Keratinocyte (primary cell): ENCODE measurements around the gene KRT27. TPM values are rescaled to one million over a fixed set of nuclear protein-coding genes. Genes with fewer than 3 reads are reported as not detected.

Experiments used
- DNase-seq: peaks from one replicate; pipeline ENCODE4 v3.0.0-alpha.2; 2011; ENCODE audit warnings: low read depth, missing footprints, low spot score
- FAIRE-seq: peaks from 2 replicates; lab custom pipeline; 2011; peaks lifted over from hg19 to GRCh38; lab: Jason Lieb, UNC
- H2AFZ ChIP-seq: 2 replicates; pipeline ENCODE4 v1.6.0; 2012; ENCODE audit warnings: low read length, control low read depth, inconsistent platforms; ENCODE audit not compliant: control insufficient read depth
- H3K27ac ChIP-seq: 2 replicates; pipeline ENCODE4 v1.5.1; 2011; ENCODE audit warnings: low read length; ENCODE audit not compliant: control insufficient read depth, insufficient read depth
- H3K27me3 ChIP-seq: 3 replicates; pipeline ENCODE4 v1.6.0; 2011; ENCODE audit warnings: low read length; ENCODE audit not compliant: control insufficient read depth, insufficient read depth; ENCODE audit errors: extremely low read depth
- H3K36me3 ChIP-seq, 2 experiments: 2 replicates in 1 of 2; 3 replicates in 1 of 2; pipeline ENCODE4 v1.5.1; 2011; ENCODE audit warnings: low read length in 2 of 2, mild to moderate bottlenecking in 1 of 2; ENCODE audit not compliant: control insufficient read depth in 2 of 2, insufficient read depth in 2 of 2; ENCODE audit errors: extremely low read depth in 1 of 2
- H3K4me1 ChIP-seq: 3 replicates; pipeline ENCODE4 v1.5.1; 2011; ENCODE audit warnings: low read length; ENCODE audit not compliant: control insufficient read depth, insufficient read depth; ENCODE audit errors: extremely low read depth
- H3K4me2 ChIP-seq: 3 replicates; pipeline ENCODE4 v1.6.0; 2011; ENCODE audit warnings: low read depth, low read length; ENCODE audit not compliant: control insufficient read depth, insufficient read depth; ENCODE audit errors: extremely low read depth
- H3K4me3 ChIP-seq, 3 experiments: fragments of 200-600 bp in 1 of 3; sonication (generic) in 1 of 3; 2 replicates in 2 of 3; 3 replicates in 1 of 3; pipeline ENCODE4 v1.5.1; 2011 to 2016; ENCODE audit warnings: low read length in 3 of 3, mild to moderate bottlenecking in 3 of 3, control low read depth in 2 of 3, inconsistent platforms in 1 of 3, low read depth in 1 of 3, mixed read lengths in 1 of 3, mixed run types in 1 of 3, moderate library complexity in 1 of 3; ENCODE audit not compliant: control insufficient read depth in 2 of 3, insufficient read depth in 2 of 3; ENCODE audit errors: extremely low read depth in 1 of 3
- H3K79me2 ChIP-seq: 2 replicates; pipeline ENCODE4 v1.6.0; 2012; ENCODE audit warnings: low read length; ENCODE audit not compliant: control insufficient read depth, insufficient read depth
- H3K9ac ChIP-seq: 3 replicates; pipeline ENCODE4 v1.6.0; 2011; ENCODE audit warnings: low read length; ENCODE audit not compliant: control insufficient read depth, insufficient read depth; ENCODE audit errors: extremely low read depth
- H3K9me1 ChIP-seq: 3 replicates; pipeline ENCODE4 v1.6.0; 2011; ENCODE audit warnings: low read length; ENCODE audit not compliant: control insufficient read depth, insufficient read depth; ENCODE audit errors: extremely low read depth
- H3K9me3 ChIP-seq: 2 replicates; pipeline ENCODE4 v1.5.1; 2012; ENCODE audit warnings: low read depth, low read length; ENCODE audit not compliant: control insufficient read depth
- H4K20me1 ChIP-seq: 3 replicates; pipeline ENCODE4 v1.6.0; 2011; ENCODE audit warnings: low read length; ENCODE audit not compliant: control insufficient read depth, insufficient read depth; ENCODE audit errors: extremely low read depth
- EZH2 ChIP-seq: IDR thresholded peaks from one replicate; pipeline ENCODE4 v1.6.1; 2012; ENCODE audit warnings: inconsistent platforms, mild to moderate bottlenecking, low read length, moderate library complexity
- dilution Hi-C: fragments of 300-500 bp; cut with MboI; formaldehyde crosslinking; loops from one replicate; pipeline ENCODE4 v1.7.0; 2020; ENCODE audit warnings: low sequenced_read_pairs; ENCODE audit not compliant: extremely low pct_ligation_motif_present
- polyA plus RNA-seq, 5 experiments: library from polyadenylated mRNA; depleted of rRNA in 3 of 5; stranded (reverse) in 3 of 5; stranded (forward) in 1 of 5; unstranded in 1 of 5; fragments of >200 nt; gene quantifications; 1 replicate in 1 of 5; 2 replicates in 3 of 5; 3 replicates in 1 of 5; pipeline versions ENCODE4 v1.2.1 to v1.2.3, GENCODE V29; 2011 to 2012; ENCODE audit warnings: missing spikeins in 2 of 5, low read depth in 1 of 5, low replicate concordance in 1 of 5
- TF ChIP-seq, protein P1 (sequence below), 3 experiments: IDR thresholded peaks in 1 of 3; conservative IDR thresholded peaks in 1 of 3; optimal IDR thresholded peaks in 1 of 3; 2 replicates in 2 of 3; 3 replicates in 1 of 3; pipeline versions ENCODE3 to v1.5.1; 2011; ENCODE audit warnings: low read length in 3 of 3, mild to moderate bottlenecking in 3 of 3, moderate library complexity in 2 of 3, control low read depth in 1 of 3, inconsistent platforms in 1 of 3; ENCODE audit not compliant: insufficient read depth in 2 of 3; ENCODE audit errors: extremely low read depth in 1 of 3

KRT27 gene
- polyA plus RNA-seq, 1 donor (not counting 4 experiments of a cell fraction or from before 2014, with no cell fraction given), result not detected

DNA sequence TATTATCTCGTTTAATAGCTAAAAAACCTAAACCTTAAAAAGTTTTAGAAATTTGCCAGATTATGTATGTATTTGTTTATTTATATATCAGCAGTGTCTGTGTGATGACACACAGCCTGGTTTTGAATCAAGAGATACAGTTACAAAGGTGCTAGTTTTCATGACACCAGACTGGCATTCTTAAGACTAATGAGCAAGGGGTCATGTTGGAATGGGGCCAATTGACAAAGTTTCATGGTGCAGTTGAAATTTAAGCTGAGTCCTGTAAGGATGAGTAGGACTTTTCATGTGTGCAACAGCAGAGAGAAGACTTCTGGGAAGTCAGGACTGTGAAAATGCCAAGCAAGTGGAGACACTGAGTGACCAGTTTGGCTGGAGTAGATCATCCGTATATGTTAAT lies 43.2 kb upstream of the KRT27 start:
- no peak for TF ChIP-seq EZH2
- TF ChIP-seq, protein P1, sequence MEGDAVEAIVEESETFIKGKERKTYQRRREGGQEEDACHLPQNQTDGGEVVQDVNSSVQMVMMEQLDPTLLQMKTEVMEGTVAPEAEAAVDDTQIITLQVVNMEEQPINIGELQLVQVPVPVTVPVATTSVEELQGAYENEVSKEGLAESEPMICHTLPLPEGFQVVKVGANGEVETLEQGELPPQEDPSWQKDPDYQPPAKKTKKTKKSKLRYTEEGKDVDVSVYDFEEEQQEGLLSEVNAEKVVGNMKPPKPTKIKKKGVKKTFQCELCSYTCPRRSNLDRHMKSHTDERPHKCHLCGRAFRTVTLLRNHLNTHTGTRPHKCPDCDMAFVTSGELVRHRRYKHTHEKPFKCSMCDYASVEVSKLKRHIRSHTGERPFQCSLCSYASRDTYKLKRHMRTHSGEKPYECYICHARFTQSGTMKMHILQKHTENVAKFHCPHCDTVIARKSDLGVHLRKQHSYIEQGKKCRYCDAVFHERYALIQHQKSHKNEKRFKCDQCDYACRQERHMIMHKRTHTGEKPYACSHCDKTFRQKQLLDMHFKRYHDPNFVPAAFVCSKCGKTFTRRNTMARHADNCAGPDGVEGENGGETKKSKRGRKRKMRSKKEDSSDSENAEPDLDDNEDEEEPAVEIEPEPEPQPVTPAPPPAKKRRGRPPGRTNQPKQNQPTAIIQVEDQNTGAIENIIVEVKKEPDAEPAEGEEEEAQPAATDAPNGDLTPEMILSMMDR (optimal IDR thresholded peaks at IDR 0.05 in 1 of 3, IDR thresholded peaks at IDR 0.05 in 1 of 3, conservative IDR thresholded peaks at IDR 0.05 in 1 of 3; ENCODE audit: extremely low read depth in 1 of 3, insufficient read depth in 2 of 3, low read length in 3 of 3), result no peak
- no peak overlapping the region for H3K4me3 ChIP-seq
- no peak overlapping the region for H3K27ac ChIP-seq
- peaks cover 3% of the 10 kb centered on the region for H3K4me1 ChIP-seq
- H3K36me3 ChIP-seq, result peaks cover 0 to 2% of the 10 kb centered on the region in 2 experiments
- FAIRE-seq (no peak), DNase-seq (no peak)
- no peak overlapping the region for H2AFZ ChIP-seq
- H3K9me3 ChIP-seq, result no peaks in the 10 kb centered on the region
- H3K9ac ChIP-seq, result no peak overlapping the region
- dilution Hi-C loops, result no loop called here
- no peak overlapping the region for H3K4me2 ChIP-seq
- H3K79me2 ChIP-seq, result peaks cover 4% of the 10 kb centered on the region
- H4K20me1 ChIP-seq, result no peaks in the 10 kb centered on the region
- H3K27me3 ChIP-seq, result no peaks in the 10 kb centered on the region
- H3K9me1 ChIP-seq, result no peaks in the 10 kb centered on the region

DNA sequence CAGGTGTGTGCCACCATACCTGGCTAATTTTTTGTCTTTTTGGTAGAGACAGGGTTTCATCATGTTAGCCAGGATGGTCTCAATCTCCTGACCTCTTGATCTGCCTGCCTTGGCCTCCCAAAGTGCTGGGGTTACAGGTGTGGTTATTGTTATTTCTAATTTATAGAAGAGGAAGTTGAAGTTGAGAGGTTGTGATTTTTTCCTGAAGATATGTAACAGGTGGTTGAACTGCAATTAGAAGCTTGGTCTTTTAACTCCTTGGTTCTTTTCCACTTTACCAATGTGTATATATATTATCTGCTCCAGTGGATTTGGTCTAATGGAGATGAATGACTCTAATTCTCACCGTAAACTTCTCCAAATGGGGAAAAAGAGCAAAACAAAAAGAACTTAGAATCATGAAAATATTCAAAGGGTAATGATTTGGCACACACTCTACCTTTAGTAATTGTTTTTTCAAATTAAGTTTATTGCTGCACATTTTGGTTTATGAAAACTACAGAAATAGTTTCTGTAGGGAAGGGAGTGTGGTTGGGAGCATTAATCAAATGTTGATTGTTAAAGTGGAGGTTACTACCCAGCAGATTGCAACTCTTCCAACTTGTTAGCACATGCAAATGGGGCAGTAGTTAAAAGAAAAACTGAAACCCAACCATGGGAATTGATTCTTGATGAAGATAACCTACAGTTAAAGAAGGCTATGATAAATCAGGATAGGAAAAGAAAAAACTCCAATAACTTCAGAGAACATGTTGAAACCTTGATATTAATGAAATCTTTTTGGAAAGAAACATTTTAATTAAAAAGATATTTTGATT lies 41.9 kb upstream of the KRT27 start:
- Histone ChIP-seq H3K9me1 (no peaks in the 10 kb centered on the region), H3K4me2 (no peak overlapping the region), H4K20me1 (no peaks in the 10 kb centered on the region), H3K4me3 (no peak overlapping the region), H3K9me3 (no peaks in the 10 kb centered on the region), H2AFZ (no peak overlapping the region), H3K79me2 (peaks cover 9% of the 10 kb centered on the region), H3K27me3 (no peaks in the 10 kb centered on the region), H3K9ac (no peak overlapping the region), H3K27ac (no peak overlapping the region), H3K36me3 (peaks cover 0 to 2% of the 10 kb centered on the region in 2 experiments), H3K4me1 (peaks cover 12% of the 10 kb centered on the region)
- no peak for DNase-seq
- dilution Hi-C loops, result no loop called here
- FAIRE-seq, result no peak
- TF ChIP-seq, protein P1 (optimal IDR thresholded peaks at IDR 0.05 in 1 of 3, IDR thresholded peaks at IDR 0.05 in 1 of 3, conservative IDR thresholded peaks at IDR 0.05 in 1 of 3; ENCODE audit: extremely low read depth in 1 of 3, insufficient read depth in 2 of 3, low read length in 3 of 3), result no peak
- TF ChIP-seq EZH2, result no peak
